HEK293 (cell line): ENCODE data around the gene PIN4.

Source experiments
- CTCF ChIA-PET: fragments of 350-600 bp; formaldehyde crosslinking; extraction: SDS; loops from one replicate; lab custom pipeline; 2021; ENCODE audit warnings: antibody characterized with exemption; lab: Yijun Ruan, JAX
- POLR2A ChIA-PET: fragments of 300-600 bp; formaldehyde crosslinking; extraction: SDS; loops from one replicate; lab custom pipeline; 2020; ENCODE audit warnings: antibody characterized with exemption, inconsistent platforms; lab: Yijun Ruan, JAX
- H3K27ac ChIP-seq: fragments of 200-500 bp; sonication (Bioruptor generic); 2 replicates; pipeline ENCODE4 v1.5.1; 2014; ENCODE audit warnings: low read depth, low read length, control low read depth, inconsistent platforms; ENCODE audit errors: extremely low read depth
- H3K36me3 ChIP-seq, 2 experiments: fragments of 200-500 bp in 1 of 2; sonication (Bioruptor generic) in 1 of 2; 1 replicate in 1 of 2; 2 replicates in 1 of 2; pipeline ENCODE4 v1.5.1; 2014 to 2017; ENCODE audit warnings: inconsistent platforms in 2 of 2, low read length in 2 of 2; ENCODE audit not compliant: control insufficient read depth in 2 of 2, insufficient read depth in 1 of 2
- H3K4me1 ChIP-seq: fragments of 200-500 bp; sonication (Bioruptor generic); 2 replicates; pipeline ENCODE4 v1.5.1; 2014; ENCODE audit warnings: mild to moderate bottlenecking, low read length, inconsistent platforms; ENCODE audit not compliant: control insufficient read depth, insufficient read depth
- H3K4me3 ChIP-seq: 2 replicates; pipeline ENCODE4 v1.5.1; 2011; ENCODE audit warnings: low read depth, mild to moderate bottlenecking, control low read depth, low read length, moderate library complexity
- H3K9me3 ChIP-seq: fragments of 200-500 bp; sonication (Bioruptor generic); 2 replicates; pipeline ENCODE4 v1.5.1; 2014; ENCODE audit warnings: low read depth, low read length, inconsistent platforms; ENCODE audit not compliant: control insufficient read depth, insufficient read depth
- AEBP2 ChIP-seq: fragments of 450-650 bp; formaldehyde crosslinking; IDR thresholded peaks from 2 replicates; pipeline ENCODE4 v1.5.1; 2016; ENCODE audit warnings: missing biosample characterization, missing genetic modification characterization, borderline replicate concordance
- BCL11A ChIP-seq: fragments of 450-650 bp; formaldehyde crosslinking; IDR thresholded peaks from 2 replicates; pipeline ENCODE4 v1.5.1; 2016; ENCODE audit warnings: low read depth, missing biosample characterization, missing genetic modification characterization
- BCL6B ChIP-seq: fragments of 450-650 bp; formaldehyde crosslinking; IDR thresholded peaks from 2 replicates; pipeline ENCODE4 v1.5.1; 2017; ENCODE audit warnings: missing biosample characterization, missing genetic modification characterization
- KLF10 ChIP-seq: fragments of 450-650 bp; IDR thresholded peaks from 2 replicates; pipeline ENCODE4 v1.5.1; 2018; ENCODE audit warnings: missing biosample characterization, mild to moderate bottlenecking, missing genetic modification characterization
- KLF9 ChIP-seq: fragments of 450-650 bp; formaldehyde crosslinking; IDR thresholded peaks from 2 replicates; pipeline ENCODE4 v1.5.1; 2016; ENCODE audit warnings: missing biosample characterization, missing genetic modification characterization, low read depth
- SALL2 ChIP-seq: fragments of 450-650 bp; formaldehyde crosslinking; IDR thresholded peaks from 2 replicates; pipeline ENCODE4 v1.5.0; 2017; ENCODE audit warnings: missing biosample characterization, mild to moderate bottlenecking, missing genetic modification characterization, borderline replicate concordance
- TCF7L2 ChIP-seq: IDR thresholded peaks from 2 replicates; pipeline ENCODE4 v1.6.1; 2011; ENCODE audit warnings: low read depth, mild to moderate bottlenecking, inconsistent platforms, low read length, moderate library complexity, borderline replicate concordance
- YY1 ChIP-seq: fragments of 450-650 bp; formaldehyde crosslinking; IDR thresholded peaks from 2 replicates; pipeline ENCODE4 v1.5.1; 2018; ENCODE audit warnings: missing biosample characterization, missing genetic modification characterization
- ZBTB11 ChIP-seq: fragments of 450-650 bp; formaldehyde crosslinking; conservative IDR thresholded peaks from 2 replicates; pipeline ENCODE4 v1.5.1; 2016; ENCODE audit warnings: low read depth, missing biosample characterization, missing genetic modification characterization
- ZIC2 ChIP-seq: fragments of 450-650 bp; formaldehyde crosslinking; IDR thresholded peaks from 2 replicates; pipeline ENCODE4 v1.5.1; 2016; ENCODE audit warnings: missing biosample characterization, missing genetic modification characterization
- ZNF133 ChIP-seq: fragments of 450-650 bp; formaldehyde crosslinking; IDR thresholded peaks from 2 replicates; pipeline ENCODE4 v1.5.1; 2016; ENCODE audit warnings: missing biosample characterization, missing genetic modification characterization
- ZNF2 ChIP-seq: fragments of 450-650 bp; formaldehyde crosslinking; IDR thresholded peaks from 2 replicates; pipeline ENCODE4 v1.5.1; 2016; ENCODE audit warnings: missing biosample characterization, missing genetic modification characterization
- ZNF214 ChIP-seq: fragments of 450-650 bp; formaldehyde crosslinking; IDR thresholded peaks from 2 replicates; pipeline ENCODE4 v1.5.1; 2017; ENCODE audit warnings: missing biosample characterization, mild to moderate bottlenecking, missing genetic modification characterization, borderline replicate concordance
- ZNF239 ChIP-seq: fragments of 450-650 bp; formaldehyde crosslinking; IDR thresholded peaks from 2 replicates; pipeline ENCODE4 v1.5.1; 2016; ENCODE audit warnings: missing biosample characterization, missing genetic modification characterization
- ZNF24 ChIP-seq: fragments of 450-650 bp; formaldehyde crosslinking; IDR thresholded peaks from 2 replicates; pipeline ENCODE4 v1.5.1; 2016; ENCODE audit warnings: missing biosample characterization, missing genetic modification characterization
- ZNF274 ChIP-seq, 2 experiments: fragments of 200-500 bp in 1 of 2; fragments of 450-650 bp in 1 of 2; sonication (Bioruptor generic) in 1 of 2; formaldehyde crosslinking in 1 of 2; IDR thresholded peaks; 2 replicates each; pipeline versions ENCODE4 v1.5.1 to v1.6.1; 2014 to 2016; ENCODE audit warnings: borderline replicate concordance in 1 of 2, inconsistent platforms in 1 of 2, low read length in 1 of 2, missing biosample characterization in 1 of 2, missing genetic modification characterization in 1 of 2
- ZNF280C ChIP-seq: fragments of 450-650 bp; formaldehyde crosslinking; IDR thresholded peaks from 2 replicates; pipeline ENCODE4 v1.5.1; 2016; ENCODE audit warnings: missing biosample characterization, missing genetic modification characterization
- ZNF391 ChIP-seq: fragments of 450-650 bp; formaldehyde crosslinking; IDR thresholded peaks from 2 replicates; pipeline ENCODE4 v1.5.1; 2016; ENCODE audit warnings: low read depth, missing biosample characterization, missing genetic modification characterization, borderline replicate concordance
- ZNF488 ChIP-seq: fragments of 450-650 bp; formaldehyde crosslinking; IDR thresholded peaks from 2 replicates; pipeline ENCODE4 v1.5.1; 2016; ENCODE audit warnings: missing biosample characterization, missing genetic modification characterization
- ZNF544 ChIP-seq: fragments of 450-650 bp; formaldehyde crosslinking; IDR thresholded peaks from 2 replicates; pipeline ENCODE4 v1.5.0; 2017; ENCODE audit warnings: missing biosample characterization, missing genetic modification characterization
- ZNF560 ChIP-seq: fragments of 450-650 bp; formaldehyde crosslinking; IDR thresholded peaks from 2 replicates; pipeline ENCODE4 v1.5.1; 2017; ENCODE audit warnings: missing biosample characterization, missing genetic modification characterization, borderline replicate concordance
- ZNF600 ChIP-seq: fragments of 450-650 bp; formaldehyde crosslinking; IDR thresholded peaks from 2 replicates; pipeline ENCODE4 v1.5.1; 2016; ENCODE audit warnings: missing biosample characterization, missing genetic modification characterization
- ZNF645 ChIP-seq: fragments of 450-650 bp; formaldehyde crosslinking; IDR thresholded peaks from 2 replicates; pipeline ENCODE4; 2016; ENCODE audit warnings: missing biosample characterization, missing genetic modification characterization
- ZNF792 ChIP-seq: fragments of 450-650 bp; formaldehyde crosslinking; IDR thresholded peaks from 2 replicates; pipeline ENCODE4 v1.5.1; 2016; ENCODE audit warnings: missing biosample characterization, missing genetic modification characterization

Gene PIN4

GRCh38 chrX:72165551-72165950 is 16.0 kb upstream of the PIN4 start:
- ChIA-PET POLR2A (no interaction called here), CTCF (interaction anchor here (0.9 kb wide), 1 partner anchor 144 kb away, joined by 3 read pairs; no protein-coding TSS in a partner anchor)
- Histone ChIP-seq H3K4me1 (no peaks in the 10 kb centered on the region), H3K9me3 (peaks cover 2% of the 10 kb centered on the region; the same call in 1 of the 2 replicates), H3K36me3 (no peaks in the 10 kb centered on the region; a peak in 1 of 3 replicates), H3K4me3 (no peak overlapping the region), H3K27ac (no peak overlapping the region)
- TF ChIP-seq ZNF391 (tag by site-specific recombination): no peak
- TF ChIP-seq ZBTB11 (tag by site-specific recombination): no peak
- TF ChIP-seq ZNF560 (tag by site-specific recombination): no peak
- no peak for TF ChIP-seq ZNF239 (tag by site-specific recombination)
- no peak for TF ChIP-seq ZNF24 (tag by site-specific recombination)
- TF ChIP-seq ZNF214 (tag by site-specific recombination): no peak
- no peak for TF ChIP-seq ZNF2
- TF ChIP-seq ZNF645: no peak
- no peak for TF ChIP-seq BCL6B (tag by site-specific recombination)
- no peak for TF ChIP-seq ZNF133
- no peak for TF ChIP-seq KLF10 (tag by site-specific recombination)
- no peak for TF ChIP-seq ZNF280C (tag by site-specific recombination)
- no peak for TF ChIP-seq YY1 (tag by site-specific recombination)
- TF ChIP-seq ZNF792 (tag by site-specific recombination): no peak

- ChIA-PET POLR2A (no interaction called here), CTCF (no interaction called here)
- H3K4me3 ChIP-seq: no peak overlapping the region
- no peaks in the 10 kb centered on the region; a peak in 1 of 3 replicates for H3K36me3 ChIP-seq
- no peaks in the 10 kb centered on the region for H3K9me3 ChIP-seq
- no peak overlapping the region for H3K27ac ChIP-seq
- H3K4me1 ChIP-seq: no peaks in the 10 kb centered on the region
- TF ChIP-seq TCF7L2 (no peak), ZNF544 (no peak), ZNF274 (IDR thresholded peaks at IDR 0.05; ENCODE audit: low read length) (no peak), ZNF274 (tag by site-specific recombination; IDR thresholded peaks at IDR 0.05; ENCODE audit: borderline replicate concordance) (no peak), KLF9 (tag by site-specific recombination) (no peak), ZNF600 (tag by site-specific recombination) (no peak), BCL11A (tag by site-specific recombination) (no peak), ZIC2 (no peak), AEBP2 (tag by site-specific recombination) (no peak), ZNF488 (tag by site-specific recombination) (no peak), SALL2 (tag by site-specific recombination) (no peak)
Observed at GRCh38 chrX:72169008-72169728, 12.4 kb upstream of the PIN4 start.
